Measurements from ENCODE around the gene MRPL45.

MRPL45 gene

GRCh38 chr17:38351412-38352222 is 54.6 kb downstream of the MRPL45 start, which contains the start of gene SOCS7:
Gene SOCS7, plus strand, starts transcription at chr17:38351844. Its CDS starts 209 bp downstream, at chr17:38352053.
- Mint-ChIP-seq H3K4me3 (peak within 1 kb of the TSS; percentile 97), H3K36me3 (peaks cover 3% of the 10 kb centered on the region), H3K27ac (peak within 1 kb of the TSS; percentile 98), H3K9me3 (ENCODE audit: low read depth) (no peaks in the 10 kb centered on the region), H3K4me1 (ENCODE audit: low read depth) (peaks cover 43% of the 10 kb centered on the region), H3K27me3 (no peaks in the 10 kb centered on the region)

DNA sequence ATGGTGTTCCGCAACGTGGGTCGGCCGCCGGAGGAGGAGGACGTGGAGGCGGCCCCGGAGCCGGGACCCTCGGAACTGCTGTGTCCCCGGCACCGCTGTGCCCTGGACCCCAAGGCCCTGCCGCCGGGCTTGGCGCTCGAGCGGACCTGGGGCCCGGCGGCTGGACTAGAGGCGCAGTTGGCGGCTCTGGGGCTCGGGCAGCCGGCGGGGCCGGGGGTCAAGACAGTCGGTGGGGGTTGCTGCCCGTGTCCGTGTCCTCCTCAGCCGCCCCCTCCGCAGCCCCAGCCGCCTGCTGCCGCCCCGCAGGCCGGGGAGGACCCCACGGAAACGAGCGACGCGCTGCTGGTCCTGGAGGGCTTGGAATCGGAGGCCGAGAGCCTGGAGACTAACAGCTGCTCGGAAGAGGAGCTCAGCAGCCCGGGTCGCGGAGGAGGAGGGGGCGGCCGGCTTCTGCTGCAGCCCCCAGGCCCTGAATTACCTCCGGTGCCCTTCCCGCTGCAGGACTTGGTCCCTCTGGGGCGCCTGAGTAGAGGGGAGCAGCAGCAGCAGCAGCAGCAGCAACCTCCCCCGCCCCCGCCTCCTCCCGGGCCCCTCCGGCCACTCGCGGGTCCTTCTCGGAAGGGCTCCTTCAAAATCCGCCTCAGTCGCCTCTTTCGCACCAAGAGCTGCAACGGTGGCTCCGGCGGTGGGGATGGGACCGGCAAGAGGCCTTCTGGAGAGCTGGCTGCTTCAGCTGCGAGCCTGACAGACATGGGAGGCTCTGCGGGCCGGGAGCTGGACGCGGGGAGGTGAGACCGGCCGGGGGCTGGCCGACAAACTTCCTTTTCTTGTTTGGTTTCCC is 55.5 kb downstream of the MRPL45 start:
- H3K9me3 Mint-ChIP-seq (ENCODE audit: low read depth) = no peaks in the 10 kb centered on the region
- peak overlapping the region; percentile 76 for H3K4me3 Mint-ChIP-seq
- H3K36me3 Mint-ChIP-seq = peaks cover 3% of the 10 kb centered on the region
- peaks cover 52% of the 10 kb centered on the region for H3K4me1 Mint-ChIP-seq (ENCODE audit: low read depth)
- H3K27me3 Mint-ChIP-seq = no peaks in the 10 kb centered on the region
- H3K27ac Mint-ChIP-seq = no peak overlapping the region

GRCh38 chr17:38353086-38353604 is 56.2 kb downstream of the MRPL45 start:
- peaks cover 3% of the 10 kb centered on the region for H3K36me3 Mint-ChIP-seq
- no peaks in the 10 kb centered on the region for H3K27me3 Mint-ChIP-seq
- H3K27ac Mint-ChIP-seq = no peak overlapping the region
- H3K4me3 Mint-ChIP-seq = peak overlapping the region; percentile 76
- no peaks in the 10 kb centered on the region for H3K9me3 Mint-ChIP-seq (ENCODE audit: low read depth)
- H3K4me1 Mint-ChIP-seq (ENCODE audit: low read depth) = peaks cover 57% of the 10 kb centered on the region

GRCh38 chr17:38353668-38354067 is 56.7 kb downstream of the MRPL45 start:
- H3K4me1 Mint-ChIP-seq (ENCODE audit: low read depth) = peaks cover 58% of the 10 kb centered on the region
- no peaks in the 10 kb centered on the region for H3K9me3 Mint-ChIP-seq (ENCODE audit: low read depth)
- H3K4me3 Mint-ChIP-seq = peak overlapping the region; percentile 76
- no peak overlapping the region for H3K27ac Mint-ChIP-seq
- H3K36me3 Mint-ChIP-seq = peaks cover 3% of the 10 kb centered on the region
- no peaks in the 10 kb centered on the region for H3K27me3 Mint-ChIP-seq

GRCh38 chr17:38354466-38354865 is 57.5 kb downstream of the MRPL45 start:
- Mint-ChIP-seq H3K9me3 (ENCODE audit: low read depth) (no peaks in the 10 kb centered on the region), H3K4me1 (ENCODE audit: low read depth) (peaks cover 57% of the 10 kb centered on the region), H3K36me3 (peaks cover 3% of the 10 kb centered on the region), H3K27me3 (no peaks in the 10 kb centered on the region), H3K27ac (no peak overlapping the region), H3K4me3 (peak overlapping the region; percentile 76)

- peaks cover 3% of the 10 kb centered on the region for H3K36me3 Mint-ChIP-seq
- H3K27ac Mint-ChIP-seq = no peak overlapping the region
- H3K4me3 Mint-ChIP-seq = peak overlapping the region; percentile 76
- H3K4me1 Mint-ChIP-seq (ENCODE audit: low read depth) = peaks cover 54% of the 10 kb centered on the region
- H3K27me3 Mint-ChIP-seq = no peaks in the 10 kb centered on the region
- no peaks in the 10 kb centered on the region for H3K9me3 Mint-ChIP-seq (ENCODE audit: low read depth)
Measured at GRCh38 chr17:38355251-38355650, 58.3 kb downstream of the MRPL45 start.

- Mint-ChIP-seq H3K4me1 (ENCODE audit: low read depth) (peaks cover 55% of the 10 kb centered on the region), H3K27ac (no peak overlapping the region)
Measured at GRCh38 chr17:38357486-38358123, 60.6 kb downstream of the MRPL45 start.

GRCh38 chr17:38358586-38359513 is 61.9 kb downstream of the MRPL45 start:
- Mint-ChIP-seq H3K36me3 (peaks cover 3% of the 10 kb centered on the region), H3K4me1 (ENCODE audit: low read depth) (peaks cover 45% of the 10 kb centered on the region), H3K4me3 (no peak overlapping the region), H3K9me3 (ENCODE audit: low read depth) (no peaks in the 10 kb centered on the region), H3K27me3 (no peaks in the 10 kb centered on the region), H3K27ac (no peak overlapping the region)

More at GRCh38 chr17:38357486-38358123, 60.6 kb downstream of the MRPL45 start:
- no peaks in the 10 kb centered on the region for H3K27me3 Mint-ChIP-seq
- H3K36me3 Mint-ChIP-seq = peaks cover 3% of the 10 kb centered on the region
- H3K9me3 Mint-ChIP-seq (ENCODE audit: low read depth) = no peaks in the 10 kb centered on the region
- no peak overlapping the region for H3K4me3 Mint-ChIP-seq

DNA sequence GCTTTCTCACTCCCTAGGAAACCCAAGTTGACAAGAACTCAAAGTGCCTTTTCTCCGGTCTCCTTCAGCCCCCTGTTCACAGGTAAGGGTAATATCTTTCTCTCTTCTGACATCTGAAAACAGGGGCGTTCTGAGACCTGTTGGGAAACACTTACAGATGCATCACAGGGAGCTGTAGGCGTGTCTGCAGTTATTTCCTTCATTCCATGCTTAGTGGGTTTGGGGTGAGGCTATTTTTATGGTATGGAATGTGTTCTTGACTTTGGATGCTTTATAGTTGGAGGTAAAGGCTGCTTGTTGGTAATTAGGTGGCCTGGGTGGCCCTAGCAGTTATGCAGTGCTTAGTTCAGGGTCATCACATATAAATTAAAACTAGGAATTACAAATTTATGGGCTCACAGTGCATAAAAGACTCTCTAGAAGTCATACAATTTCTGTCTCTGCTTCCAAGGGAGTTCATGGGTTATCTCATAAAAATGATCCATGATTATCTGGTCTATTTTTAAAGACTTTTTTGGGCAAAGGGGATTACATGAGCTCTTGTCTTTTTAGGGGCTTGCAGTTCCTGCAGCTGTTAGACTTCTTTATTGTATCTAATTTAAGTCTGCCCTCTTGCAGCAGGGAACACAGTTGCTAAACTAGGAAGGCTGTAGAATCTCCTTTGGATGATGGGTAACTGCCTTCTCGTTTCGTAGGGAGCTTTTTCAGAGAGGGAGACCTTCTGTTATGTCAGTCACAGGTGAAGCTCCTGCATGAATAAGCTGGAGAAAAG is 64.9 kb downstream of the MRPL45 start:
- Mint-ChIP-seq H3K27me3 (no peaks in the 10 kb centered on the region), H3K4me3 (no peak overlapping the region), H3K36me3 (peaks cover 3% of the 10 kb centered on the region)

DNA sequence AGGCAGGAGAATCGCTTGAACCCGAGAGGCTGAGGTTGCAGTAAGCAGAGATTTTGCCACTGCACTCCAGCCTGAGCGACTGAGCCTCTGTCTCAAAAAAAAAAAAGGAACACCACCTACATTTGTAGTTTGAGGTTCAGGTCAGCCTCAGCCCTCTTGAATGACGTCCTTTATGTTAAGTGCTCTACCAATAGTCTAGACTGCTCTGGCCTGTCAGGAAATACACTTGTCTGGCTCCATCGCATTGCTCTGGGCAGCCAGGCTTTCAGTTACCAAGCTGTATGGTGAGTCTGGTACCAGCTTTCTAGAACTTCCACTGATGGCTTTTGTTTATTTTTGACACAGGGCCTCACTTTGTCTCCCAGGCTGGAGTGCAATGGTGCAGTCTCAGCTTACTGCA is 66.0 kb downstream of the MRPL45 start:
- Mint-ChIP-seq H3K4me1 (ENCODE audit: low read depth) (peaks cover 13% of the 10 kb centered on the region), H3K9me3 (ENCODE audit: low read depth) (no peaks in the 10 kb centered on the region), H3K27ac (no peak overlapping the region), H3K27me3 (no peaks in the 10 kb centered on the region), H3K4me3 (no peak overlapping the region), H3K36me3 (peaks cover 7% of the 10 kb centered on the region)

More for the DNA sequence above, 64.9 kb downstream of the MRPL45 start:
- peaks cover 23% of the 10 kb centered on the region for H3K4me1 Mint-ChIP-seq (ENCODE audit: low read depth)
- no peaks in the 10 kb centered on the region for H3K9me3 Mint-ChIP-seq (ENCODE audit: low read depth)
- no peak overlapping the region for H3K27ac Mint-ChIP-seq

- peaks cover 7% of the 10 kb centered on the region for H3K4me1 Mint-ChIP-seq (ENCODE audit: low read depth)
- no peaks in the 10 kb centered on the region for H3K9me3 Mint-ChIP-seq (ENCODE audit: low read depth)
- no peak overlapping the region for H3K4me3 Mint-ChIP-seq
- no peak overlapping the region for H3K27ac Mint-ChIP-seq
- H3K27me3 Mint-ChIP-seq = no peaks in the 10 kb centered on the region
- H3K36me3 Mint-ChIP-seq = peaks cover 12% of the 10 kb centered on the region
Measured at GRCh38 chr17:38364741-38365140, 67.8 kb downstream of the MRPL45 start.

DNA sequence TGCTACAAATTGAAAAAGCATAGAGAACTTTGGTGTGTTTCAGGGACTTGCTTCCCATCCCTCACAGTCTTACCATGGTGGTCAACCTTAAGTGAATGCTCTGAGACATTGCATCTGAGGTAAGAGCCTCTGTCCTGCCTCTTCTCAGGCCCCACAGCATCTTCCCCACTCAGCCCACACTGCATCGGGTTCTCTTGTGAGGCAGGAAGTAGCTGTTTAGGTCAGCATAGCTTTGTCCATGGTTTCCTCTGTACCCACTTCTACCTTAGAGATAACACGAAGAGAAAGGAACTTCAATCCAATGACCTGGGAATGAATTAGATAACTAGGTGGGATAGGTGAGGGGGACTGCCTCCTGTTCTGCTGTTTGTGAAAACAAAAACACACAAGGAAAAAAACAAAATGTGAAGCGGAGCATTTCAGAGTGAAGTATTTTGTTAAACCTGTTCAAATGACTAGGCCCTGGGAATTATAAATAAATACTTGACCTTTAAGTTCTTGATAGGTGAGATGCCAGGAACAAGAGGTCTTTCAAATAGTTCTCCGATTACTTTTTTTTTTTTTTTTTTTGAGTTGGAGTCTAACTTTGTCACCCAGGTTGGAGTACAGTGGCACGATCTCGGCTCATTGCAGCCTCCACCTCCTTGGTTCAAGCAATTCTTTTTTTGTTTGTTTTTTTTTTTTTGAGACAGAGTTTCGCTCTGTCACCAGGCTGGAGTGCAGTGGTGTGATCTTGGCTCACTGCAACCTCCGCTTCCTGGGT is 72.3 kb downstream of the MRPL45 start:
- no peaks in the 10 kb centered on the region for H3K27me3 Mint-ChIP-seq
- H3K4me1 Mint-ChIP-seq (ENCODE audit: low read depth) = no peaks in the 10 kb centered on the region
- H3K9me3 Mint-ChIP-seq (ENCODE audit: low read depth) = no peaks in the 10 kb centered on the region
- peaks cover 23% of the 10 kb centered on the region for H3K36me3 Mint-ChIP-seq
- H3K27ac Mint-ChIP-seq = no peak overlapping the region
- H3K4me3 Mint-ChIP-seq = no peak overlapping the region

All from activated naive CD8-positive, alpha-beta T cell (primary cell).